HG03378 (cell line): Measurements from ENCODE around the gene FBXO41.
"Not testable (repeated sequence)": the region's sequence is repeated elsewhere in the genome, so short reads cannot be mapped to it uniquely, and the experiment has no call there.

Experiments used
- ATAC-seq: cut with Tn5 transposase; IDR thresholded peaks from one replicate; pipeline ENCODE4 v1.9.1; 2021; ENCODE audit warnings: mild to moderate bottlenecking, moderate library complexity; ENCODE audit not compliant: unreplicated experiment

FBXO41 gene

GRCh38 chr2:73263540-73264331 is 20.5 kb downstream of the FBXO41 start:
- ATAC-seq: no peak

DNA sequence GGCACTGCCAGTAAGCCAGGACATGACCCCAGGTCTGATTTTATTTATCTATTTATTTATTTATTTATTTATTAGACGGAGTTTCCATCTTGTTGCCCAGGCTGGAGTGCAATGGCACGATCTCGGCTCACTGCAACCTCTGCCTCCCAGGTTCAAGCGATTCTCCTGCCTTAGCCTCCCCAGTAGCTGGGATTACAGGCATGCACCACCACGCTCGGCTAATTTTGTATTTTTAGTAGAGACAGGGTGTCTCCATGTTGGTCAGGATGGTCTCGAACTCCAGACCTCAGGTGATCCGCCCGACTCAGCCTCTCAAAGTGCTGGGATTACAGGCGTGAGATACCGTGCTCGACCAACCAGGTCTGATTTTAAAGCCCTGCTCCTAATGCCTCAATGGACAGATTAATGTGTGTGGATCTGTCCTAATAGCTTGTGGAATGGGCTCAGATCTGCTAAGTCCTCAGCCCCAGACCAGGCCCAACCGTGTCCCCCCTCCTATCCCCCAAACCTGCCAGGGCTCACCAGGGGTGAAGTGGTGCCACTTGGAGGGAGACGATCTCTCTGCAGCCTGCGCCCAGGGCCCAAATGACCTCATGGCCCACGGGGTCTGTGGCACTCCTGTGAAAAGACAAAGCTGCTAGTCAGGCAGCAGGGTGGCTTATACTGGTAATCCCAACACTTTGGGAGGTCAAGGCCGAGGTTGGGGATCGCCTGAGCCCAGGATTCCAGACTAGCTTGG is 21.4 kb downstream of the FBXO41 start:
- not testable (repeated sequence) for ATAC-seq

DNA sequence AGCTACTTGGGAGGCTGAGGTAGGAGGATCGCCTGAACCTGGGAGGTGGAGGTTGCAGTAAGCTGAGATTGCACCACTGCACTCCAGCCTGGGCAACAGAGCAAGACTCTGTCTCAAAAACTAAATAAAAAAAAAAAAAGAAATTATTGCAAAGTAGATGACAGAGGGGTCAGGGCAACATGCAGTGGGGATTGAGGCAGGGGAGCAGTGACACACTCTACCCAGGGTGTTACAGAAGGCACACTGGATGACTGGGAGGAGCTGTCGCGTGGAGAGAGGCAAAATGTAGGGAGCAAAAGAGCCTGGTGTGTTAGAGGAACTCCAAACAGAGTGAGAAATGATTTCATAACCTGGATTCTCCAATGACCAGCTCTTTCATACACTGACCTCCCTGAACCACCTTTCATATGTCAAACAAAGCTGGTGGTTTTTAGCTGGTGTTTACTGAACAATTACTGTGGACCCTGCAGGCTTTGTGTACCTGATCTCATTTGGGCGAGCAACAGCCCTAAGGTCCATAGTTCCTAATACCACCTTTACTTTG is 22.1 kb downstream of the FBXO41 start:
- ATAC-seq: no peak

DNA sequence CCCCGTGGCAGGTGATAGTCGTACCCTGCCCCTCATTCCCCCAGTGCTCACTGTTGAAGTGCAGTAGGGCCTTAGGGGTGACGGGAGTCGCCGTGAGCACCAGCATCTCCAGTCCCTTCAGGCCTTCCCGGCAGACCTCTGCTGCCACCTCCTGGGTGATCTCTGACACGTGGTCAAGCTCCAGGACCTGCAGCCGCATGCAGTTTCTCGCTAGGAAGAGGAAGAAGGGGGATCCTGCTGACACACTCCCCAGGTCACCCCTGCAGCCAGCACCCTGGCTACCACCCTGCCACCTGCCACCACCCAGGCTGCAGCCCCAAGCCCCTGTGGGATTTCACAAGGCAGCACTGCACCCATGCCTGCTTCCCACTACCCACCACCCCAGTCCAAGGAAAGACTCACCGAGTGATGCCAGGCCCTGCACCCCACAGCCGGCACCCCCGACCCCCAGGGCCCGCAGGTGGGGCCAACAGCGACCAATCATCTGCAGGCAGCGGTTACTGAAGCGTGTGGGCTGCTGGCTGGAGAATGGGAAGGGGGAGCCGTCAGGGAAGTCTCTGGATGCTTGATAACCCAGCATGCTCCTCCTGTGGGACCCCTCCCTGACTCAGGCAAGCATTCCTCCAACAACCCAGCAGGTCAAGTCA is 23.8 kb downstream of the FBXO41 start:
- ATAC-seq: no peak

- no peak for ATAC-seq
Measured at GRCh38 chr2:73259704-73260337, 24.5 kb downstream of the FBXO41 start.

DNA sequence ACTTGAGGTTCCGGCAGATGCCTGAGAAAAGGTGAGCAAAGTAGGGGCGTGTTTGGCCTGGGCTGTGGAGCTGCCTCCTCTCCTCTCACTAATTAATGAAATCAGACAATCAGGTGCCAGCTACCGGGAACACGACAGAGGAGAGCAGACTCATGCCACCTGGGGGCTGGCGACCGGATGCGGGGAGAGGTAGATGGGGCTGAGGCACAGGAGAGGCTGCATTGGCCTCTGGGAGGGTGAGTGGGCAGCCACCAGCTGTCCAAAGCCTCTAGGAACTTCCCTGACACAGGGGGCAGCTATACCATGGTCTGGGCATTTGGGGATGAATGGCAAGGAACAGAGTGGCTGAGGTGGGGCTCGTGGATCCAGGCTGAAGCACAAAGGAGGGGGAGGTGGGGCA is 25.0 kb downstream of the FBXO41 start:
- ATAC-seq: no peak

GRCh38 chr2:73258913-73259215 is 25.4 kb downstream of the FBXO41 start:
- ATAC-seq: no peak

DNA sequence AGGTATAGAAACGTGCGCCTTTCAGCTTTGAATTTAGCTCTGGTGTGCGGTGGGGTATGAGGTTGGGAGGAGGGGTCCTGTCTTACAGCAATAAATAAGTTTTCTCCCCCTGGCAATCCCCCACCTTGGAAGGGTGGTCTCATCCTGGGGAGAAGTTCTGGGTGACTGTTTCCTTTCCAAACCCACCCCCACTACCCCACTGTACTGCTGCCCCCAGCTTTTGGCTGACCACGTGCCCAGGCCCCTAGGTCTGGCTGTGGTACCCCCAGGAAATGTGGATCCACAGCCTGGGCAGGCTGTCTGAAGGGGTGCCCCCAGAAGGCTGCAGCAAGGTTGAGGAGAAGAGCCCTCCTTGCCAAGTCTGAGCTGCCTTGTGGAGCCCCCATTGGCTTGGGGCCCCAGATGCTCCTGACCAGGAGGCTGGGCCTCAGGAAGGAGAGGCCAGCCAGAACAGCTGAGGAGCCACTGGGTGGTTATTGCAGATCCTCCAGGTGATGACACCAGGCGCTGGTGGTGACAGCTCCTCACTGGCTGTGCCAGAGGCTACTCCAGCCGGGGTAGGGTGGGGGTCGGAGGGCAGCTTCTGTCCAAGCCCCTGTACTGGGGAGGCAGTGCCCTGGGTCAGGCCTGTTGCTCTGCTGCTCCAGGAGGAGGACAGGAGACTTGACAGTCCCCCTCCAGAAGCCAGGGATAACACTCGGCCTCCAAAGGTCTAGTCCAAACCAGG is 25.9 kb downstream of the FBXO41 start:
- no peak for ATAC-seq

- no peak for ATAC-seq
Measured at GRCh38 chr2:73257425-73258125, 26.7 kb downstream of the FBXO41 start.

DNA sequence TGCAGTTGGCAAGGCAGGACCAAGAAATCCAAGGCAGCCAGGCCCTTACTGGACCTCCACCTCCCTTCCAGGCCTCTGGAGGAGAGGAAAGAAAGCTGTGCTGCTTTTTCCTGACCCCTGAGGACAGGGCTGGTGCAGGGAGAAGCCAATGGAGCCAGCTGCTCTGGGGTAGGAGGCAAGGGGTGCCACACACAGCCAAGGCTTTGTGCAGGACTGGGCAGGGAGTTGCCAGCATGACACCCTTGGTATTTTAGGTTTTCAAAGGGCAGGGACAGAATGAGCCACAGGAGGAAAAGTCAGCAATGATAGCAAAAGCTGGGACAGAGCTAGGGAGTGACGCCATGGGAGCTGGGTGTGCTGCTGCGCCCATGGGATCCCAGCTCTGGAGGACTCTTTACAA is 27.3 kb downstream of the FBXO41 start:
- ATAC-seq: no peak

DNA sequence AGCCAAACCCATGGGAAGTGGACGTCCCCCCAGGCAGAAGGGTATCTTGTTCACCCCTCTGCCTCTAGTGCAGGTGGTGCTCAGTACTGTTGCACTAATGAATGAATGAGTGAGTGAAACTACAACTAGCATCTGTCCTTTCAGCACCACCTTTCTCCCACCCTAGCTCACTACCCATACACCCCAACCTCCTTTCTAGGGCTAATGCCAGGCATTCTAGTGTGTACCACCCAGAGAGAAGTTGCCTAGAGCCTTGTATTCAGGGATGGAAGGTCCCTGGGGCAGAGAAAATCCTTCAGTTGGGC is 27.7 kb downstream of the FBXO41 start:
- no peak for ATAC-seq

DNA sequence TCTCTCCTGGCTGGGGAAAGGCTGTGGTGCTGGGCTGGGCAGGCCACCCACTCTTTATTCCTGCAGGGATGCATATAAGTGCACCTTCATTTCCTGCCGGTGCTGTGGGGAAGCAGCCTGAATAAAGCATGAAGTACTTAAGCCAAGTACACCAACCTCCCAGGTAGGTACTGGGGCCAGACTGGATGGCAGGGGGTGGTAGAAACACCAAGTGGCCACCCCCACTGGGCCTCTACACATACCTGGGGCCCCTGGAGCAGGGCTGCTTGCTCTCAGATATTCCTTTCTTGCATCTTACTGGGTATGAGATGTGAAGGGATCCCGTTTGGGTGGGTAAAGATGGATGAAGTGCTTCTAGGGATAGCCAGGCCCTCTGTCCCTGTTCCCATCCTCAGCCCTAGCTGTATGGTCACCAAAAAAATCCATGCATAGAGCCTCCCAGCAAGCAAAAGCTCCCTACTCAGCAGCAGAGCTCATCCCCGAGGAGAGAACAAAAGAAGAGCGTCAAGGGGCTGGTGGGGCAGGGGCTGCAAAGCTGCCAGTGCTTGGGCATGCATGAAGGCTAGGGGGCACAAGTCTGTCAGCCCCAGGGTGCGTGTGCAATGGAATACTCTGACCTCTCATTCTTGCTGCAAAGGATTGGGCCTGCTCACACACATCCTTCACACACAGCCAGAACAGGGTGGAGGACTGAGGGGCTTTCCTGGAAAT is 28.2 kb downstream of the FBXO41 start:
- no peak for ATAC-seq

DNA sequence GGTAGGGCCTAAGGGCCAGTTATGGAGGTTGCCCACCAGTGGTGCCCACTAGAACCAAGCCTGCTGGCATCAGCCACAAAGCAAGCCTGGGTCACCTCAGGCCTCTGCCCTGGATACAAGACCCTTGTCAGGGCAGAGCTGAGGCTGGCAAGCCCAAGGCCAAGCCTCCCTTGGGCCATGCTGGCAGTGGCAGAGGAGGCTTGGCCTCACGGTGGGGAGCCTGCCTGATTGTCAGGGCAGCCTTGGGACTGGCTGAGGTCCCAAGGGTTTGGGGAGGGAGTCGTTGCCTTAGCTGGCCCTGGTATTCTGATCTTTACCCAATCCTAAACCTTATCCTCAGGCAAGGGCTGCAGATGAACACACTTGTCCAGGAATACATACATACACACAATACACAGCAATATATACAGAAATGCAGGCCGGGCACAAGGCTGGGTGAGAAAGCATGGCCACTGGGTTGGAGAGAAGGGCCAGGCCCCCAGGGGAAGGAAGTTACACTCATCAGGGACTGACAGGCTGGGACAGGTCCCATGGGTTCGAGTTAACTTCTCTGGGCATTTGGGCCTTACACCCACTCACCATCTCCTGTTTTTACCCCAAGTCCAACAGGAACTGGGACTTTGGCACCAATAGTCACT is 29.2 kb downstream of the FBXO41 start:
- ATAC-seq: no peak

DNA sequence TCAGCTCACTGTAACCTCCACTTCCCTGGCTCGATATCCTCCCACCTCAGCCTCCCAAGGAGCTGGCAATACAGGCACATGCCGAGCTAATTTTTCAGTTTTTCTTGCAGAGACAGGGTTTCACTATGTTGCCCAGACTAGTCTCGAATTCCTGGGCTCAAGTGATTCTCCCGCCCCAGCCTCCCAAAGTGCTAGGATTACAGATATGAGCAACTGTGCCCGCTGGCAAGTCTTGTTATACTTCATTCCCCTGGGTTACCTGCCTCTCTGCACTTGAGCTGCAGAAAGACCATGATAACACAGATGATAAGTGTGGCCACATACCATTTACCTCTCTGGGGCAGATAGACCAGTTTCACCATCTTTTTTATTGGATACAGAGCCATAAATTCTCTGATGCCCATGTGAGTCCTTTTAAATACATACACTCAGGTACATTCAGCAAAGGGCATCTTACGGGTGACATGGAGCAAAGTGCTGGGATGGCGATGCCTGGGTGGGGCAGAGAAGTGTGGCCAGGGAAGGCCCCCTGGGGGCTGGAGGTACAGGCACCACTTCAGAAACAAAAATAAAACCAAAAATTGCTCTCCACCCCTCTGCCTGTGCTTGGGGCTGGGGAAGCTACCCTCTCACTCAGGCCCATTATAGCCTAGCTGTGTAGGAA is 29.8 kb downstream of the FBXO41 start:
- no peak for ATAC-seq

DNA sequence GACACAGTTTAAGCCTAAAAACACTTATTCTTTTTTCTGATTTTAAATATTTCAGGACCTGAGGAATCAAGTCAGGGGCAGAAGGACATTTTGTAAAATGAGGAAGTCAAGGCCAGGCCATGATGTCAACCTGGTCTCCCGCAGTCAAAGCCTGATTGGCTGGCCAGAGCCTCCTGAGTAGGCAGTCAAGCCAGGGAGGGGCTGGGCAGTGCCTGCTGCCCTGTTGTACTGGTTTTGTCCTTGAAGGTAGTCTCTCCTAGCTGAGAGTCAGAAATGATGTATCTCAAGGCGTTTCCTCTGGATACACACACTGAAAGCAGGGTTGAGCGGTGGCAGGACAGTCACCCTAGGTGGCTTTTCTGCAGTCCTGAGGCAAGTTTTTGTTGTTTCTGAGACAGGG is 30.4 kb downstream of the FBXO41 start:
- no peak for ATAC-seq

DNA sequence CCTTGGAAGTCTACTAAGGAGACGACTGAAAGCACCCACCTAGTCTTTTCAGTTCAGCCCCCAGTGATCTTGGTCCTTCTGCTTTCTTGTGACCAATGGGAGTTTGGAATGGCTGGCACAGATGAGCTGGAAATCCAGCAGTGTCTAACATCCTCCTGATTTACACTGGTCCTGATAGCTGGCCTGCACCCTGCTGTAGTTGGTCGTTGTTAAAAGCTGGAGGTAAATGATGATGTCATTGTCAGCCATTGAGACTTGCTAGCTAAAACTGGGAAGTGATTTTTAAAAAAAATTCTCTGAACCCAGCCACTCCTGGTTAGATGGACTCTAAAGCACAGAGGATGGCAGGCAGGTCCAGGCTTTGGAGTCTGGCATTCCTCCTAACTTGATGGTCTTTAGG is 30.9 kb downstream of the FBXO41 start:
- ATAC-seq: no peak

- no peak for ATAC-seq
Measured at GRCh38 chr2:73252238-73253027, 31.8 kb downstream of the FBXO41 start.
